Tongue (tissue), 2 donors: ENCODE results near the gene TBL1X. TPM values are rescaled to one million over a fixed set of nuclear protein-coding genes. Genes with fewer than 3 reads are reported as not detected.
"Not testable (repeated sequence)": the region's sequence is repeated elsewhere in the genome, so short reads cannot be mapped to it uniquely, and the experiment has no call there.

ENCODE experiments used
- DNase-seq: peaks from one replicate; pipeline ENCODE4 v3.0.0-alpha.2; 2015
- total RNA-seq: library from RNA; depleted of rRNA; stranded (reverse); fragments of >200 nt; gene quantifications from one replicate; pipeline ENCODE4 v1.2.3, GENCODE V29; 2014

The TBL1X gene
- total RNA-seq, 1 donor from 2014 or later, result 27.7 TPM

DNA sequence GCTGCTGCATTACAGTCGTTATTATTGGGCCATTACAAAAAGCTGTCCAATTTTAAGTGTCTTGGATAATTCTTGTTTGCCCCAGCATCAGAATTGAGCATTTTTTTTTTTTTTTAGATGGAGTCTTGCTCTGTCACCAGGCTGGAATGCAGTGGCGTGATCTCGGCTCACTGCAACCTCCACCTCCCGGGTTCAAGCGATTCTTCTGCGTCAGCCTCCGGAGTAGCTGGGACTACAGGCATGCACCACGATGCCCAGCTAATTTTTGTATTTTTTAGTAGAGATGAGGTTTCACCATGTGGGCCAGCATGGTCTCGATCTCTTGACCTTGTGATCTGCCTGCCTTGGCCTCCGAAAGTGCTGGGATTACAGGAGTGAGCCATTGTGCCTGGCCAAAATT, 71.3 kb downstream of the TBL1X start:
- DNase-seq, result not testable (repeated sequence)

DNA sequence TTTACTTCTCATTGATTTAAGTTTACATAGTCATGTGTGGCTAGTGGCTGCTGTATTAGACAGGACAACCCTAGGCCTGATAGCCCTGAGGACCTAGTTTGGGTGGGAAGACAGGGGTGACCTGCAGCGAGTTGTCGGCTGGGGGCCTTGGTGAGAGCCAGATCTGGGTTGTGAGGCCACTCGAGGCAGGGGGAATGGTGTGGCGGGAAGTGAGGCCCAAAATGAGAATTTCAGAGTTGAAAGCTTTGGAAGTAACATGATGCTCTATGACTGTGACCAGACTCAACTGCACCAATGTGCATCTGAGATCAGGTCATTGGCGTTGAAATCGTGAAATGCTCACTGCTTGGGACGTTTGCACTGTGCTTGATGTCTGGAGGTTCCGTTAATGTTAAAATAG, 72.9 kb downstream of the TBL1X start:
- DNase-seq, result no peak

- peak; percentile 78 for DNase-seq
These were observed 73.7 kb downstream of the TBL1X start for GRCh38 chrX:9538544-9539045.

DNA sequence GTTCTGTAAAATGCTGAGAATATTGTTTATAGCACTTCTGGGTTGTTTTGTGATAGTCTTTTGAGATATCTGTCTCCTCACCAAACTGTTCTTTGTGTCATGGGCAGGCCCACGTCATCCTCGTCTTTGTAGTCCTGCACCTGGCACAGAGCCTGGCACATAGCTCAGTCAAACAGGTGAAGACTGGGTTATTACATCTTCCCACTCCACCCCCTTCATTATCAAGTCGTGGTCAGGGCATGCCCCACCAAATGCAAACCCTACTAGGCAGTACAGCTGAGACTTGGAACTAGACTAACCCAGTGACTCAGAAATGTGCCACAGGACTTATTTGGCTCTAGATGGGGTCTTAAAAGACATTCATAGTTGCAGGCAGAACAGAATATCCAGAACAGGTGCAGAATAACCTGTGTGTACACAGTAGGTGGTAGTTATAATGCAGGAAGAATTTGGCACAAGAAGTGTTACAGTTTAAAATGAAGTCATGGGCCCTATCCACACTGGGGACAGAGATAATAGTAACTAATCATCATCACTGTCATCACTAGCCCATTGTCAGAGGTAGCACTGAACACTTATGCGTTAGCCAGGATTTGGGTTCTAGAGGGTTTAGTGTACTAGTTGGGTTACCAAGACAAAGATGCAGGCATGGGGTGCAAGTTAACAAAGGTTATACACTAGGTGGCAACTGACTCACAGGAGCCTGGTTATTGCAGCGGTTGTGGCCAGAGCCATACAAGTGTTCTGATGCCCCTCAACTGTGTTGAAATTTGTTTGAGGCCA, 74.9 kb downstream of the TBL1X start:
- DNase-seq, result peak; percentile 13

DNA sequence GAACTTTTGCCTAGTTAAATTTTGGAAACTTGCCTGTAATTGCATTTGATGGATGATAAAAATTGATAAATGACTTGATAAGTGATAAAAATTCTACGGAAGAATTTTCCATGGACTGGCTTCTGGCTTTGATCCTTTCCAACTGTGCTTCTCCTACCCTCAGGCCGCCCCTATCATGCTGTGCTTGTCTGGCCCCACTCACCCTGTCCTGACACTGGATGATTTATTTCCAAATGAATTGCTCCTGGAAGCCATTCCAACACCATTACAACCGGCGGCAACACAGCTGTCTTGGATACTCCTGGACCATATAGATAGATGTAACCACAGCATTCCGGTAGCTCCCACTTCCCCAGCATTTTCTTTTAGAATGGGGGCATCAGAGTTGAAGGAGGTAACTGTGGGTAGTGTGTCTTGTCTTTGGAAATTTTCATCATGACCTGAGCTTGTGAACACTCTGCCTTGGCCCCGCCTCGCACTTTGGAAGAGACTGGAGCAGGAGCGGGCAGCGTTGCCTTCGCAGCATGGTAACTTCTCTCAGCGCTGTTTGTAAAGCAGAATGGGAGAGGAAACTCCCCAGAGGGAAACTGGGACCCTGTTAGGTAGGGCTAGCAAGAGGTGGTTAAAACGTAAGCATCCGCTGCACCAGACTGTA, 77.4 kb downstream of the TBL1X start:
- no peak for DNase-seq

DNA sequence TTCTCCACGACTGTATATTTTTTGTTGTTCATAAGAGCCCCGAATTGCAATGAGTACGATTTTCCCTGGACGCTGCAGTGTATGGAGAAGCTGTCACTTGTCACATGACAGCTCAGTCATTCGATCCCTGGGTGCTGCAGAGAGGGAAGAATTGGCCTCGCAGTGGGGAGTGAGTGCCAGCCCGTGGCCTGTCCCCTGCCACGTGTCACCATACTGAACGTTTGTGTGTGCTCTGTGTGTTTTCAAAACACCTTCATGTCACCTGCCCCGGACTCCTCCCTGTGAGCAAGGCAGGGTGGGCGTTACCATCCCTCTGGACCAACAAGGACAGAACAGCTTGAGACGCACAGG, 77.9 kb downstream of the TBL1X start:
- DNase-seq, result no peak

DNA sequence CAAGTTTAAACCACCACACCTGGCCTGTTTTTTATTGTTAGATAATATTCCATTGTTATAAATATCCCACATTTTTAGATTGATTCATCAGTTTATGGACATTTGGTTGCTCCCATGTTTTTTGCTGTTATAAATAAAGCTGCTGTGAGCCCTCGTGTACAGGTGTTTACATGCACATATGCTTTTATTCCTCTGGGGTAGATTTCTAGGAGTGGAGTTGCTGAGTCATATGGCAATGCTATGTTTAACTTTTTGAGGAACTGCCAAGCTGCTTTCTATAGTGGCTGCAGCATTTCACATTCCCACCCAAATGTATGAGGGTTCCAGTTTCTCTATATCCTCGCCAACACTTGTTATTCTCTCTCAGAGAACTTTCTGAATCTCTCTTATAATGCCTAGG, 90.5 kb downstream of the TBL1X start:
- no peak for DNase-seq

DNA sequence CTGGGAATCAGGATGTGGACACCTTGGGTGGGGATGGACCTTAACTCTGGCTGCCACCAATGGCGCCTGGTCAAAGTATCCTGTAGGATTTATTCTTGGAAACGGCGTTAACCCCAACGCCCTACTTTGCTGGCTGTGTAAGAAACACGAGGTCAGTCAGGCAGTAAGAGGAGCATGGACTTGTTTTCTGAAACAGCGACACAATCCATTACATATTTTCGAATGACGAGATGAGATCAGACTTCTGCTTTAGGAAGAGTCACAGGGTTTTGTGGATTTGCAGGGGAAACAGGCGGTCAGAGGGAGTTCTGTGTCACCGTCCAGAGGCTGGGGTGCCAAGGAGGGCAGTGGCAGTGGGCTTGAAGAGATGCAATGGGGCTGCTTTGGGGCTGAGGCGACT, 92.2 kb downstream of the TBL1X start:
- no peak for DNase-seq

DNA sequence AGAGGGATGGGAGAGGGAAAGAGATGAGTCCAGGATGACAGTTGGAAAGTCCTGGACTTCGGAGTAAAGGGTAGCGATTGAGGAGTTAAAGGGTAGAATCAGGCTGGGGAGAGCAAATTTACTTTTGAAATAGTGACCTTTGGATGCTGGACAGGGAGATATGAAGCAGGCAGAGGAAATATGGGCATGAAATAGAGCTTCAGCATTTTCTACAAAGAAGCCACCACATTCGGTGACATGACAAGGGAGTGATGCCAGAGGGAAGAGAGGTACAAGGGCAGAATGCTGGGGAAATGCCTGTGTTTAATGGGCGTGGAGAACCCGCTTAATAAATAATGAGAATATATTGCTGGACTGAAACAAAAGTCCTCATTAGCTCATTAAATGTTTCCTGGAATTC, 92.7 kb downstream of the TBL1X start:
- DNase-seq, result no peak

- no peak for DNase-seq
These were observed 93.8 kb downstream of the TBL1X start for GRCh38 chrX:9558615-9559014.

GRCh38 chrX:9560219-9560618, 95.4 kb downstream of the TBL1X start:
- no peak for DNase-seq

DNA sequence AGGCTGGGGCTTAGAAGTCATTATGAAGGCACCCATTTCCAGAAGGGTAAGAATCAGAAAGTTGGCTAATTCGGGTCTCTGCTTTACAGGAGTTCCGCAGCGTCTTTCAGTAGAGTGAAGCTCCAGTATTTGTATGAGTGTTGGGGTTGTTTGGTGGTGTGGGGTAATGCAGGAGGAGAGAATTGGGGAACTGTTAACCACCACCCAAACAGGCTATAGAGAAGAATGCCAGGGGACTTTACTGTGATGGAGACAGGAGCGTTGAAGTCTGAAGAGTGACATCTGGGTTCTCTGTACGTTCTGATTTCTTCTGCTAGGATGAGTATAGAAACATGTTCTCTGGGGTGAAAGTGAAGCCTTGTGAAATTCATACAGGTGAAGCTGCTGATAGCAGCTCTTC, 96.3 kb downstream of the TBL1X start:
- no peak for DNase-seq

DNA sequence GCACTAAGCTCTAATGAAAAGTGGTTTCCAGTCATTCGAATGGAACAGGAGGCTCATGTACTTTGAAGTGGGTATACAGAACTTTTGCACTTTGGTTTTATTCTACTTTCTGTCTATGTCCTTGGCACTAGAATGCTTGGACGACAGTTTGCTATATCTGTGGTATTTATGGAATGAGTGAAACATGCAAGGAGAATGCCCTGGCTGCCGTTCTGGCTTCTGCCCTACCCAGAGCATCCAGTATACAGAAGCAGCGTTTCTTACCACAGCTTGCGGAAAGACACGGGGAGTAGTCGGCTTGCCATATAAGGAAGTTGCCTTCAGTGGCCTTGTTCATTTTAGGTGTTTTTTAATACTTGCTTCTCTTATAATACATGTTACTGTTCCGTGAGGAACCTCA, 98.0 kb downstream of the TBL1X start:
- DNase-seq, result no peak

GRCh38 chrX:9566150-9566621, 101.3 kb downstream of the TBL1X start:
- peak; percentile 54 for DNase-seq

DNA sequence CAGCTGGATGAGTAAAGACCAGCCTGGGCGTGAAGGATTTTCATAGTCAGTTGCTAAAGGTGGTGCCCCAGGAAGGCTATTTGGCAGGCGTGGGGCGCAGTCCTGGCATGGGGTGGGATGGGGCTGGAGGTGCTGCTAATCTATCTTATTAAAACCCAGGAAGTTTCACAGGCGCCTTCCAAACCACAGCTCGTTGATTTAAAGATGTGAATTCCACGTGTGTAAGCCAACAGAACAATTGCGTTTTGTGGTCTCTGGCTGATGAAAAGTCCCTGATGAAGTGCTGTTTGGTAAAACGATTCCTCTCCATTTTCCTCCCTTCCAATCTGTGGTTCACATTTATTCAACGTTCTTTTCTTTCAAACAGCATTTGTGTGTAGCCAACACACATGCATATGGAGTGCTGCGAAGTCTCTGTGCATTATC, 105.0 kb downstream of the TBL1X start:
- DNase-seq, result no peak

GRCh38 chrX:9573282-9574106, 108.6 kb downstream of the TBL1X start:
- no peak for DNase-seq

DNA sequence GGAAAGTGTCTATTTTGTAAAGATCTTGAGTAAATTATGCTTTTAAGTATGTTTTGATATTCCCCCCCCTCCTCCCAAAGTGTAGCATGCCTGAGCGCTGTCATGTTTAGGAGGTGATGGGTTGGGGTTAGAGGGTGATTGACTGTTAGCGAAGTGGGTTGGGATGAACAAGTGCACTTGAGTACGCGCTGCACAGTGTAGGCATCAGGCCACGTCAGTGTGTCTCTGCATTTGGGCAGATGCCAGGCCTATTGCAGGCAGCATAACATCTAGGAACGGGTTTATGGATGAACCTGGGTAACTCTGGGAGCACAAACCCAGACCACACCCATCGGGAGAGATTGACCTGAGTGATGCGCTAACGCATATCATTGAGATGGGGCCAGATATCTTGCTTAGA, 111.2 kb downstream of the TBL1X start:
- DNase-seq, result no peak

DNA sequence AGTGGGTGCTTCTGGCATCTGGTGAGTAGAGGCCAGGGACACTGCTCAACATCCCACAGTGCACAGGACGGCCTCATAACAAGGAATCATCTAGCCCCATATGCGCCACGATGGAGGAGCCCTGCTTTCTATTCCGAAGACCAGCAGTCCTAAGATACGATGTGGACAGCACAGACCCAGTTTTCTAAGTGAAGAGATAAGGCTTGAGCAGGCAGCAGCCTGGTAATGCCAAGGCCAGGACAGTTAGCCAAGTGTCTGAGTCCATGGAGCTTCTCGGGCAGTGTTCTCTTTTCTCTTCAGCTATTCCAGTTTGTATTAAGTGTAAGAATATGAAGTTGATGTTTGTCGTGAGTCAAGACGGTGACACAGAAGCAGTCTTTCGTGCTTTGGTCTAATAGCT, 112.7 kb downstream of the TBL1X start:
- no peak for DNase-seq

DNA sequence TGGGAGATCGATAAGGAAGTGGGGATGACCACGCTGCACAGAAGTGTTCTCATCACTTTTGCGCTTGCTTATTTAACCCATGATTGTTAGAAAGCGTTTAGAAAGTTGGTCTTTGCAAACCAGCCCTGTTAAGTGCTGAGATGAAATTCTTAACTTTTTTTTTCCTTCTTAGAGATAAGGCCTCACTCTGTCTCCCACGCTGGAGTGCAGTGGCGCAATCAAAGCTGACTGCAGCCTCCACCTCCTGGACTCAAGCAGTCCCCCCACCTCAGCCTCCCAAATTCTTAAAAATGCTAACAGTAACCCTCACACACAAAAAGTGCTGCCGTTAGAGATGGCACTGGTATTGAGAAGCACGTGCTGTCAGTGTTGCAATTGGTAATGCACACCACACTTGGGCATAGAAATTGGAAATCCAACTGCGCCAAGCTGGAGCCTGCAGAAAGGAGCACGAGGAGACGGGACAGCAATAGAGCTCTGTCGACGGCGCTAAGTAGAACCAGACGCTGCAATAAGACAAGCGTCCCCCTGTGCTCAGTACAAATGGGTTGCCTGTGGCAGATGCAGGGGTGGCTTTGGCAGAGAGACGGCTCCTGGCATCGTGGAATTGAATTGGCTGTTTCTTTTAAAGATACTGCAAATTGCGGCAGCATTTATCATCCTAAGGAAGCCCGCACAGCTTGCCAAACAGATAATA, 113.4 kb downstream of the TBL1X start:
- DNase-seq, result no peak

GRCh38 chrX:9581771-9582385, 117.0 kb downstream of the TBL1X start:
- no peak for DNase-seq

DNA sequence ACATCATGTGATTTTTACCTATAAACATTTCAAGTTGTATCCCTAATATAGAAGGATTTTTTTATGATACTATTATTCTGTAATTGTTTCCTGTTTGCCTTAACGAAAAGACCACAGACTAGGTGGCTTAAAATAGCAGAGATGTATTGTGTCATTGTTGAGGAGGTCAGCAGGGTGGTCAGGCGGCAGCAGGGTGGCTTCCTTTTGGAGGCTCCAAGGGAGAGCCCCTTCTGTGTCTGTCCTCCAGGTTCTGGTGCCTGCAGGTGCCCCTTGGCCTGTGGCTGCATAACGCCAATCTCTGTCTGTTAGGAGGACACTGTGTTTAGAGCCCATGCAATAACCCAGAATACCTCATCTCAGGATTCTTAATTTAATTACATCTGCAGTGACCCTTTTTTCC, 118.1 kb downstream of the TBL1X start:
- no peak for DNase-seq

DNA sequence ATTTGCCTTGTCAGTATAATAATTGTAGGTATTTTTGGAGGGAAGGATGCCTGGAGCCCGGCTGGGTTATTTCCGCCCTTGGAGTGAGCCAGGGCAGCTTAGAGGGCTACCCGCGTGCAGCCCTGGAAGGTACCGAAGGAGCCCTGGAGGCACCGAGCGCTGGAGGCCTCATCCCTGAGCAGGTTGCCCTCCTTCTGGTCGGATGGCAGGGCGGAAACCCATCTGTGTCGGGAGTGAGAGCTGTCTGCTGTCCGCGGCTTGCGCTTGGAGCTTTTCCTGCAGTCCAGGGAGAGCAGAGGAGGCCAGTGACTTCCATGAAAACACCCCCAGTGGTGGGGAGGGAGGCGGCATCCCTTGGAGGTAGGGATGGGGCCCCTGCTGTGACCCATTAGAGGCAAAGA, 122.1 kb downstream of the TBL1X start:
- no peak for DNase-seq
